NCI-H774 (cell line): ENCODE data around the gene E4F1.

Source experiments
- DNase-seq: peaks from one replicate; lab custom pipeline; 2025; lab: John Stamatoyannopoulos, UW

Gene E4F1

GRCh38 chr16:2206780-2207433 lies 16.5 kb upstream of the E4F1 start:
- no peak for DNase-seq

GRCh38 chr16:2207872-2208271 lies 15.5 kb upstream of the E4F1 start:
- no peak for DNase-seq

GRCh38 chr16:2208308-2208707 lies 15.1 kb upstream of the E4F1 start:
- DNase-seq: no peak

DNA sequence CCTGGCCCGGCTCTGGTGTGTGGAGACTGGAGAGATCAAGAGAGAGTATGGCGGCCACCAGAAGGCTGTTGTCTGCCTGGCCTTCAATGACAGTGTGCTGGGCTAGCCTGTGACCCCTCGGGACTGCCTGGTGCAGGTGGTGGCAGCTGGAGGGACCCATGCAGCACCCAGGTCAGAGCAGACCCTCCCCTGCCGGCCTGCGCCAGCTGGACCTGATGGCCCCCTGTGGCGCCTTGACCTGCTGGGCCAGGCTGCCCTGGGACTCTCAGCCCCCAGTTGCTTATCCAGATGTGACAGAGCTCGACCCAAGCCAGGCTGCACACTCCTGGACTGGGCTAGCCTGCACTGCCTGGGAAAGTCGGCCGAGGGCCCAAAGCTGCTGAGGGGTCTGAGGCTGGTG lies 14.6 kb upstream of the E4F1 start:
- DNase-seq: no peak

GRCh38 chr16:2209258-2210008 lies 14.0 kb upstream of the E4F1 start:
- no peak for DNase-seq

DNA sequence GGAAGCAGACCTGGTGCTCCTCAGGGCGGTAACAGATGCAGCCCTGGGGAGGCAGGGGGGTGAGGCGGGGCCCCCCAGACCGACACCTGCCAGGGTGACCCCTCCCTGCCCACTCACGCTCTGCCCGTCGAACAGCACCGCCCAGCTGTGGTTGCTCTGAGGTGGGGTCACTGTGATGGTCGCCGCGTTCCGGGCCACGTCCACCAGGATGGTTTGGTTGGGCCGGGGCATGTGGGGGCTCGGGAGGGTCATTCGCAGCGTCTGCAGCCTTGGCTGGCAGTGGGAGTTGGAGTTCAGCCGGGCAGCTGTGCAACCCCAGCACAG lies 13.4 kb upstream of the E4F1 start:
- DNase-seq: no peak

DNA sequence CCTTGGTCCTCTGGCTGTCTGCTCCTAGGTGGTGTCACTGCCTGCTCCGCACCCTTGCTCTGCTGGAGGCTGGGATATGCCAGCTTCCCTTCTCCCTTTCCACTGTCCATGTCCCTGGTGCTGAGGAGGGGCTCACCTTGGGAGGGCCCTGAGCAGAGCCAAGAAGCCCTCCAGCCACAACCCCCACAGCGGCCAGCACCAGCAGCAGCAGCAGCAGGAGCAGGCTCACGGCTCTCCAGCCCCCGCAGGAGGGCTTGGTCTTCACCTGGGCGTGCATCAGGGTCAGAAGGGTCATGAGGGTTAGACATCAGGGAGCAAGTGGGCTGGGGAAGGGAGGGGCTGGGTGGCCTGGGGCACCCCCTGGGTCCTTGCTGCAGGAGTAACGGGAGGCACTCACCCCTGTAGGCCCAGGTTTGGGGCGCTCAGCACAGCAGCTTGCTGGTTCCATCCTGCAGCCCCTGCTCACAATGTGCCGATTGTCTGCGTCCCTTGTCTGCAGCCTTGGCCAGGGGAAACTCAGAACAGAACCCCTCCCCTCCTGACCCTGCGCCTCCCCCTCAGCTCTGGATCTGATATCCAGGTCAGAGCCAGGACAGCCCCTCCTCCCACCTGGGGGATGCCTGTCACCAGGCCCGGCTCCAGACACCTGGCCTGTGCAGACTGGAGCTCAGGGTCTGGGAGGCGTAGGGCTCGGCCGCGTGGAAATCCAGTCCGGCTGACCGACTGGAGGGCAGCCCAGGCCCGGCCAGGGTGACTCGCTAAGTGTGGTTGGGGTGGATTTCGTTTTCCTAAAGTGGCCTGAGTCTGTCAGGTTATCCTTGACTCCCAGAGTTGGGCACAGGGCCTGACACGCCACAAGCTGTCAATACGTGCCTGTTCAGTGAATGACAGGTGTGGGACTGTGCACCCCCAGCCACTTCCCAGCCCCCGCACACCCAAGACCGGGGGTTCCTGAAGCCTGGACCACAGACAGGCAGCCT lies 12.7 kb upstream of the E4F1 start, which contains the start of gene BRICD5:
Gene BRICD5 (minus strand): TSS at position 478 of the 980 bp plus-strand sequence. CDS start 30 bp downstream, at position 448.
- DNase-seq: no peak

DNA sequence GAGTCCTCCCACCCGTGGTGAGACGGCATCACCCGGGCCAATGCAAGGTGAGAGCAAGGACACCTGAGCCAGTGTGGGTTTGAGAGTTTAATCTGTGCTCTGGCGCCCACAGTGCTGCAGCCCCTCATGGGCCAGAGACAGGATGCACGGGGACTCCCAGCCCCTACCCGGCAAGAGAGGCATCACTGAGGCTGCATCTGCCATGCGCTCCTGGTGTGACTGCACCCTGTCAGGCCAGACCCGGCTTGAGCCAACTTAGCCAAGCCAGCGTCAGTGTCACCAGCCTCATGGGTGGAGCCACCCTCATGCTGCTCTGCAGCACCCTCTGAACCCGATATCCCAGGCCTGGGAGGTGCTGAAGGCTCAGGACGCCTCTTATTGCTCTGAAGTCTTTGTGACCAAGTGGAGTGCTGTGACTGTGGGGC lies 11.5 kb upstream of the E4F1 start:
- DNase-seq: no peak

- DNase-seq: no peak
Observed at GRCh38 chr16:2212362-2213324, 10.7 kb upstream of the E4F1 start.

DNA sequence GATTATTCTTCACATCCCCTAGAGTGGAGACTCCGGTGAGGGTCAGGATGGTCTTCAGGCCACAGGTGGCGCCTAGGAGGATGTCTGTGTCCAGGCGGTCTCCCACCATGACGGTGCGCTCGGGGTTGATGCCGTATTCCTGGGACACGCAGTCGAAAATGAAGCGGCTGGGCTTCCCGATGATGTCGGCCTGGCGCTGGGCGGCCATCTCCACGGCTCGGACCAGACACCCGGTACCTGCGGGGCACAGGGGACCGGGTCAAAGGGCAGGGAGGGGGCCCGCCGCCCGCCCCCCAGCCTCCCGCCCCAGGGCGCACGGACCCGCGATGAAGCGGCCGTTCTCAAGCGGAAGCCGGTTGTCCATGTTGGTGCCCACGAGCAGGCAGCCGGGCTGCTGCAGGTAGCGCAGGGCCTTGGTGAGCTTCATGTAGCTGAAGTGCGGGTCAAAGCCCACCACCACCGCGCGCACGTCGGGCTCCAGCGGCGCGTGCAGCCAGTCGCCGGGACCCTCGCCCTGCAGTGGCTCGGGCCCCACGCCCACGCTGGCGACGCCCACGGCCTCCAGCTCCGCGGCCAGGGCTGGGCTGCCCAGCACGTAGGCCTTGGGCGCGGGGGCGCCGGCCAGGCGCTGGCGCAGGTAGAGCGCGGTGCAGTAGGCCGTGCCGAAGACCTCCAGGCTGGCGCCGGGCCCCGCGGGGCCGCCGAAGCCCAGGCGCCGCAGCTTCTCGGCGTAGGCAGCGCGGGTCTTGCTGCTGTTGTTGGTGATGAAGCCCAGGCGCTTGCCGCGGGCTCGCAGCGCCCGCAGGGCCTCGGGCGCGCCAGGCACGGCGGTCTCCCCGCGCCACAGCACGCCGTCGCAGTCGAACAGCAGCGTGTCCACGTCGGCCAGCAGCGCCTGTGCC lies 9.3 kb upstream of the E4F1 start:
- no peak for DNase-seq

DNA sequence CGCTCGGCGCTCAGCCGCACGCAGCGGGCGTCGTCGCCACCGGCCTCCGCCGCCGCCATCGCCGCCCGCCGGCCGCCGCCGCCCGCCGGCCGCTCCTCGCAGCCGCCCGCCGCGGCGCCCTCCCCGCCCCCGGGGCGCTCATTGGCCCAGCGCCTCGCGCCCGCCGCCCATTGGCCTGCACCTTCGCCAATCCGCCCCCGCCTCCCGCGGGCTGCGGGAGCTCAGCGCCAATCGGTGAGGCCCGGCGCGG lies 8.7 kb upstream of the E4F1 start, which contains the start of gene PGP:
Gene PGP (minus strand): TSS at position 122 of the 250 bp plus-strand sequence. CDS start 63 bp downstream, at position 59.
- no peak for DNase-seq

- DNase-seq: no peak
Observed at GRCh38 chr16:2216330-2216729, 7.1 kb upstream of the E4F1 start.

- DNase-seq: no peak
Observed at GRCh38 chr16:2223942-2224486, 623 bp downstream of the E4F1 start.

DNA sequence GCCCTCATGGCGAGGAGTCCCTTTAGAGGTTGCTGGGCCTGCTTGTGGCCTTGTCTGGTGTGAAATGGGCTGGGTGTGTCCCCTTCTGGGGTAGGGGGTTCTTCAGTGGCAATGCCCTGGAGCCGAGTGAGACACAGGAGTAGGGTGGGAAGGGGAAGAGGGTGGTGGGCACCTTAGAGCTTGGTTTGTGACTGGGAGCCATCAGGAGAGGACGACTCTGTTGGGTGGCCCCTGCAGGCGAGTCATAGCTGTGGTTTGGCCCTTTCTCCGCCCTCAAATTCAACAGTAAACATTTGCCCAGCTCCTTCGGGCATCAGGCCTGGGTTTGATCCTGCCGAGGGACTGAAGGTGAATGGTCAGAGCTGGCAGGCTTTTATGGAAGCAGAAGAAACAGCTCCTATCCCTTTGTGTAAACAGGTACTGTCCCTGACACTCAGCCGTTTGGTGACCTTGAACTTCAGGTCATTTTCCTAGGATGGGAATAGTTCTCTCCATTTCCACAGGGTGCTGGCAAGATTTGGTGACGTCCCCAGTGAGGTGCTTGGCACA lies 2.9 kb downstream of the E4F1 start:
- no peak for DNase-seq

GRCh38 chr16:2226918-2227317 lies 3.5 kb downstream of the E4F1 start:
- DNase-seq: no peak

DNA sequence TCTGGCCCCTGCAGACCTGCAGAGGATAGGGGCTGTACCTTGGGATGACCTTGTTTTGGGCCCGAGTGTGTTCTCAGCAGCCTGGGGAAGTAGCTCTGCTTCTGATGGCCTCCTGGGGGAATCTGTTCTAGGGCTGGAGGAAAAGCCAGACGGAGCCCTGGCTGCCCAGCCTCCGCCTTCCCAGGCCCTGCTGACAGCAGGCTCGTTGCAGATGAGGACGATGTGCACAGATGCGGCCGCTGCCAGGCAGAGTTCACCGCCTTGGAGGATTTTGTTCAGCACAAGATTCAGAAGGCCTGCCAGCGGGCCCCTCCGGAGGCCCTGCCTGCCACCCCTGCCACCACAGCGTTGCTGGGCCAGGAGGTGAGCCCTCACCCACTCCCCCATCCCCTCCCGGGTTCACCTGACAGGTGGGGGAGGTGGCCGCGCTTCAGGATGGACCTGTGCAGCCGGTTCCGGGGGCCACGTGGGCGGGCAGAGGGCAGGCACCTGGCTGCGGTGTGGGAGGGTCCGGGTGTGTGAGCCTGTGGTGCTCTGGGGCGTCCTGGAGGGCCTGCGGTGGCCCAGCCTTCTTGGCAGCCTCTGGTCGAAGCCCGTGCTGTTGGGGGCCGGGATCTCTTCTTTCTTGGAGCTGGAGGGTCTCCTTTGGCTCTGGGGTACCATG lies 4.9 kb downstream of the E4F1 start:
- no peak for DNase-seq

DNA sequence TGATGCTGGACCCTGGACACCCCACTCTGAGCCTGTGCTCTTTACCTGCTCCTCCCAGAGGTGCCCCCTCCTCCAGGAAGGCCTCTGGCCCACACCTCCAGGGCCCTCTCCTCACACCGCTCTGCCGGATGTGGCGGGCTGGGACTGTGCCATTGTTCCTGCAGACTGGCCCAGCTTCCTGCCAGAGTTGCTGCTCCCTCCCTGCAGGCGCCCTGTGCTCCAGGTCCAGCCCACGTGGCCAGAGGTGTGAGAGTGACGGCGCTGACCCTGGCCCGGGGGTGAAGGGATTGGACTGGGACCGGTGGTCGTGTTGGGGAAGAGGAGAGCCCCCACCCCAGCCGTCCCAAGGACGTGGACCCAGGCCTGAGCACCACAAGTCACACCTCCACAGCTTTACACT lies 5.7 kb downstream of the E4F1 start:
- no peak for DNase-seq

GRCh38 chr16:2229632-2230250 lies 6.3 kb downstream of the E4F1 start:
- DNase-seq: no peak

DNA sequence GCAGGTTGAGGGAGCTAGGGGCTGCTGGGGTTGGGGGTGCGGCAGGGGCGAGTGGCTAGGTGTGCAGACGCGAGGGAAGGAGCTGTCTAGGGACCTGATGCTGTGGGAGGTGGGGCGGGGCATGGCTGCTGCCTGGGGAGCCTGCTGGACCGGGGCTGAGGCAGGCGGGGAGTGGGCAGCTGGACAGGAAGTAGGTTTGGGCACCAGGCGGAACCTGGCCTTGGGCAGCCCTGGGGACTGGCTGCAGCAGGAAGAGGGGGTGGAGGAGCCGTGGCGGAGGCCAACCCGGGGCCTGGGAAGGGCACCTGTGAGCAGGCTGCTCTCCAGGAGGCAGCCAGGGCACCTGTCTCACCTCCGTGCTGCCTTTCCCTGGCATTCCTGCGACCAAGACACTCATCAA lies 7.0 kb downstream of the E4F1 start:
- no peak for DNase-seq
